IMR-90 (cell line): Measurements from ENCODE around the gene TRIML2. TPM values are rescaled to one million over a fixed set of nuclear protein-coding genes. Genes with fewer than 3 reads are reported as not detected.

Experiments used
- ATAC-seq: fragments of 200-7000 bp; cut with Tn5 transposase; 2 replicates; pipeline ENCODE4 v1.9.1; 2020; ENCODE audit warnings: low read depth, mild to moderate bottlenecking, moderate library complexity
- BruUV-seq: library from RNA; stranded (reverse); fragments of 400-500 nt; replicated peaks from 2 replicates; lab custom pipeline; 2021; lab: Mats Ljungman, UMichigan
- CTCF ChIA-PET: fragments of 300-600 bp; formaldehyde crosslinking; extraction: SDS; loops from one replicate; lab custom pipeline; 2021; ENCODE audit warnings: antibody characterized with exemption; lab: Yijun Ruan, JAX
- POLR2A ChIA-PET: fragments of 300-600 bp; sonication (Branson Sonifier 250); formaldehyde crosslinking; loops from one replicate; lab custom pipeline; 2022; ENCODE audit warnings: antibody characterized with exemption; ENCODE audit not compliant: unreplicated experiment; lab: Charles Lee
- DNase-seq: peaks from one replicate; pipeline ENCODE4 v3.0.0; 2013
- H2AFZ ChIP-seq: replicated peaks from 2 replicates; pipeline ENCODE3; 2013; ENCODE audit warnings: low read length, mild to moderate bottlenecking; ENCODE audit not compliant: poor library complexity
- H2AK5ac ChIP-seq: 2 replicates; pipeline ENCODE4 v1.6.1; 2013; ENCODE audit warnings: low read depth, low read length, inconsistent platforms
- H2AK9ac ChIP-seq: replicated peaks from 2 replicates; pipeline ENCODE3; 2013; ENCODE audit warnings: mild to moderate bottlenecking, low read depth, low read length, moderate library complexity; ENCODE audit not compliant: poor library complexity
- H2BK120ac ChIP-seq: 2 replicates; pipeline ENCODE4 v1.6.1; 2013; ENCODE audit warnings: low read depth, low read length, inconsistent platforms
- H2BK15ac ChIP-seq: 3 replicates; pipeline ENCODE4 v1.6.1; 2013; ENCODE audit warnings: low read depth, low read length, inconsistent platforms
- H2BK20ac ChIP-seq: 2 replicates; pipeline ENCODE4 v1.6.1; 2013; ENCODE audit warnings: low read depth, mild to moderate bottlenecking, inconsistent platforms, low read length, moderate library complexity
- H2BK5ac ChIP-seq: 2 replicates; pipeline ENCODE4 v1.6.1; 2013; ENCODE audit warnings: mild to moderate bottlenecking, low read depth, low read length, inconsistent platforms; ENCODE audit not compliant: poor library complexity, severe bottlenecking
- H3K14ac ChIP-seq: replicated peaks from 2 replicates; pipeline ENCODE4 v1.6.1; 2013; ENCODE audit warnings: low read depth, low read length, inconsistent platforms
- H3K18ac ChIP-seq: 2 replicates; pipeline ENCODE4 v1.6.1; 2013; ENCODE audit warnings: low read depth, low read length, control low read depth
- H3K23ac ChIP-seq: 2 replicates; pipeline ENCODE4 v1.6.1; 2013; ENCODE audit warnings: low read depth, low read length, inconsistent platforms
- H3K27ac ChIP-seq: 2 replicates; pipeline ENCODE4 v1.5.1; 2013; ENCODE audit warnings: mild to moderate bottlenecking, control low read depth, low read length; ENCODE audit not compliant: insufficient read depth
- H3K27me3 ChIP-seq: 2 replicates; pipeline ENCODE4 v1.6.1; 2013; ENCODE audit warnings: low read length; ENCODE audit not compliant: control insufficient read depth, insufficient read depth
- H3K36me3 ChIP-seq: 2 replicates; pipeline ENCODE4 v1.6.1; 2013; ENCODE audit warnings: low read length, mixed read lengths; ENCODE audit not compliant: control insufficient read depth, insufficient read depth
- H3K4ac ChIP-seq: 2 replicates; pipeline ENCODE4 v1.6.1; 2013; ENCODE audit warnings: low read depth, low read length, inconsistent platforms
- H3K4me1 ChIP-seq: 2 replicates; pipeline ENCODE4 v1.6.1; 2013; ENCODE audit warnings: low read length, mixed read lengths; ENCODE audit not compliant: control insufficient read depth, insufficient read depth
- H3K4me2 ChIP-seq: 2 replicates; pipeline ENCODE4 v1.6.1; 2013; ENCODE audit warnings: low read depth, mild to moderate bottlenecking, control low read depth, low read length, moderate library complexity
- H3K4me3 ChIP-seq: 2 replicates; pipeline ENCODE4 v1.5.1; 2013; ENCODE audit warnings: low read depth, mild to moderate bottlenecking, control low read depth, low read length, moderate library complexity; ENCODE audit not compliant: insufficient read depth
- H3K56ac ChIP-seq: 2 replicates; pipeline ENCODE4 v1.6.1; 2013; ENCODE audit warnings: low read length, inconsistent platforms; ENCODE audit not compliant: insufficient read depth; ENCODE audit errors: extremely low read depth
- H3K79me1 ChIP-seq, 2 experiments: 2 replicates each; pipeline ENCODE4 v1.6.1; 2013; ENCODE audit warnings: low read length in 2 of 2, inconsistent platforms in 1 of 2, low read depth in 1 of 2
- H3K9ac ChIP-seq: 2 replicates; pipeline ENCODE4 v1.6.1; 2013; ENCODE audit warnings: low read depth, low read length, control low read depth
- H3K9me1 ChIP-seq: 2 replicates; pipeline ENCODE4 v1.6.1; 2013; ENCODE audit warnings: low read length, inconsistent platforms; ENCODE audit not compliant: insufficient read depth
- H3K9me3 ChIP-seq: 2 replicates; pipeline ENCODE4 v1.6.1; 2013; ENCODE audit warnings: low read length; ENCODE audit not compliant: control insufficient read depth, insufficient read depth
- H4K20me1 ChIP-seq: 2 replicates; pipeline ENCODE4 v1.6.1; 2013; ENCODE audit warnings: low read length, inconsistent platforms; ENCODE audit not compliant: insufficient read depth
- H4K5ac ChIP-seq: 2 replicates; pipeline ENCODE4 v1.6.1; 2013; ENCODE audit warnings: mild to moderate bottlenecking, low read depth, low read length, control low read depth
- H4K8ac ChIP-seq, 2 experiments: 2 replicates each; pipeline ENCODE4 v1.6.1; 2013; ENCODE audit warnings: low read depth in 2 of 2, low read length in 2 of 2, control low read depth in 1 of 2, inconsistent platforms in 1 of 2
- H4K91ac ChIP-seq: 2 replicates; pipeline ENCODE4 v1.6.1; 2013; ENCODE audit warnings: low read depth, low read length, inconsistent platforms; ENCODE audit not compliant: insufficient read depth
- CEBPB ChIP-seq: IDR thresholded peaks from 2 replicates; pipeline ENCODE4 v1.6.1; 2012; ENCODE audit warnings: low read depth, low read length, improper control_type of control experiment
- CHD1 ChIP-seq: IDR thresholded peaks from 2 replicates; pipeline ENCODE4 v1.6.1; 2012; ENCODE audit warnings: low read depth, low read length, improper control_type of control experiment
- FOS ChIP-seq: fragments of 150-350 bp; IDR thresholded peaks from 2 replicates; pipeline ENCODE4 v1.6.1; 2016; ENCODE audit warnings: low read depth, low read length
- MAFK ChIP-seq: IDR thresholded peaks from 2 replicates; pipeline ENCODE4 v1.6.1; 2012; ENCODE audit warnings: low read depth, low read length, improper control_type of control experiment
- MAZ ChIP-seq: IDR thresholded peaks from 2 replicates; pipeline ENCODE4 v1.6.1; 2012; ENCODE audit warnings: low read depth, mild to moderate bottlenecking, low read length, improper control_type of control experiment, moderate library complexity, borderline replicate concordance
- MXI1 ChIP-seq: IDR thresholded peaks from 2 replicates; pipeline ENCODE4 v1.6.1; 2012; ENCODE audit warnings: low read depth, mild to moderate bottlenecking, low read length, moderate library complexity, borderline replicate concordance
- NFE2L2 ChIP-seq: fragments of 150-350 bp; IDR thresholded peaks from 2 replicates; pipeline ENCODE4 v1.6.1; 2016; ENCODE audit warnings: low read depth, mild to moderate bottlenecking, low read length
- POLR2A ChIP-seq: IDR thresholded peaks from 2 replicates; pipeline ENCODE4 v1.6.1; 2012; ENCODE audit warnings: mild to moderate bottlenecking, low read depth, low read length
- RAD21 ChIP-seq: IDR thresholded peaks from 2 replicates; pipeline ENCODE4 v1.6.1; 2012; ENCODE audit warnings: low read length, improper control_type of control experiment
- RCOR1 ChIP-seq: IDR thresholded peaks from 2 replicates; pipeline ENCODE4 v1.6.1; 2012; ENCODE audit warnings: mild to moderate bottlenecking, low read length, improper control_type of control experiment; ENCODE audit not compliant: insufficient replicate concordance
- SMC3 ChIP-seq: fragments of 150-350 bp; IDR thresholded peaks from 2 replicates; pipeline ENCODE4 v1.6.1; 2016; ENCODE audit warnings: low read depth, mild to moderate bottlenecking, antibody characterized with exemption, low read length, moderate library complexity
- WGBS, 2 experiments: methylation state at CpG; one replicate each; pipeline versions ENCODE4 v1.1.5 to v1.1.7; 2013; ENCODE audit warnings: missing lambda C conversion rate in 2 of 2; ENCODE audit not compliant: insufficient read length in 1 of 2; ENCODE audit errors: extremely low coverage in 2 of 2; 5-methylcytosine and 5-hydroxymethylcytosine counted together
- dilution Hi-C: fragments of 300-500 bp; cut with HindIII; formaldehyde crosslinking; loops from one replicate; pipeline ENCODE4 v1.14.3; 2018; ENCODE audit warnings: low sequenced_read_pairs; ENCODE audit not compliant: unreplicated experiment
- in situ Hi-C: fragments of 300-500 bp; cut with MboI; formaldehyde crosslinking; loops from 3 replicates; pipeline ENCODE4 v1.14.3; 2019; ENCODE audit warnings: low sequenced_read_pairs, inconsistent platforms, mixed read lengths
- intact Hi-C: fragments of 100-400 bp; cut with micrococcal nuclease; formaldehyde crosslinking; loops from 2 replicates; pipeline ENCODE4 v1.10.0; 2022
- polyA plus RNA-seq, 3 experiments: library from polyadenylated mRNA; depleted of rRNA; stranded (reverse); fragments of >200 nt; gene quantifications; 2 replicates each; pipeline ENCODE4 v1.2.3, GENCODE V29; 2012; ENCODE audit warnings: low replicate concordance in 1 of 3
- total RNA-seq: library from RNA; depleted of rRNA; stranded (reverse); fragments of >200 nt; gene quantifications from 2 replicates; pipeline ENCODE4 v1.2.3, GENCODE V29; 2012
- TF ChIP-seq, protein P1 (sequence below): fragments of 150-350 bp; IDR thresholded peaks from 2 replicates; pipeline ENCODE4 v1.6.1; 2016; ENCODE audit warnings: low read depth, mild to moderate bottlenecking, low read length, moderate library complexity, borderline replicate concordance
- TF ChIP-seq, protein P2 (sequence below): conservative IDR thresholded peaks from 2 replicates; pipeline ENCODE4 v1.5.1; 2012; ENCODE audit warnings: mild to moderate bottlenecking, low read depth, low read length, improper control_type of control experiment
- TF ChIP-seq, protein P3 (sequence below): fragments of 150-350 bp; IDR thresholded peaks from 2 replicates; pipeline ENCODE4 v1.6.1; 2017; ENCODE audit warnings: mild to moderate bottlenecking, antibody characterized with exemption, low read length, low read depth

The TRIML2 gene
- total and polyA plus RNA-seq, 2 of the 4 experiments (the other 2 are of a cell fraction), result 0.18 to 0.21 TPM

DNA sequence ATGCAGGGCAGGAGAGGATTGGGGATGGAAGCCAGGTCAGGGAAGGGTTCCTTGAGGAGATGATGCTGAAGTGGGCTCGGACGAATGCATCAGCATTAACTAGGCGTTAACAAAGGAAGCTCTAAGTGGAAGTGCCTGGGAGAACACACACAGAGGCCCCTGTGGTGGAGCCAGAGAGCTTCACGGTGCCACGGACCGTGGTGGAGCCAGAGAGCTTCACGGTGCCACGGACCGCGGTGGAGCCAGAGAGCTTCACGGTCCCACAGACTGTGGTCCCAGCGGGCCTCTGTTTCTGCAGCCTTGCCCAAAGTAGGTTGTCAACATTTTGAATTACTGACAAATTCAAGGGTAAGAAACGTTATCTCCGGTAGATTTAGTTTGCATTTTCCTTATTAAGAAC, 48.3 kb downstream of the TRIML2 start:
- Histone ChIP-seq H3K4me2 (no peak overlapping the region), H2AFZ (no peak overlapping the region), H4K91ac (no peak overlapping the region), H3K4ac (no peak overlapping the region), H3K4me3 (no peak overlapping the region), H3K27ac (no peak overlapping the region), H2BK5ac (no peak overlapping the region), H3K14ac (no peak overlapping the region), H2BK20ac (no peak overlapping the region), H3K36me3 (no peaks in the 10 kb centered on the region), H2BK15ac (no peak overlapping the region), H3K79me1 (no peaks in the 10 kb centered on the region), H3K27me3 (no peaks in the 10 kb centered on the region), H3K4me1 (no peaks in the 10 kb centered on the region), H3K56ac (no peak overlapping the region), H2AK5ac (no peak overlapping the region), H3K9ac (no peak overlapping the region), H3K9me3 (no peaks in the 10 kb centered on the region), H3K9me1 (no peaks in the 10 kb centered on the region), H3K18ac (no peak overlapping the region), H2BK120ac (no peak overlapping the region), H4K8ac (no peak overlapping the region), H4K20me1 (no peaks in the 10 kb centered on the region), H3K23ac (no peak overlapping the region), H4K5ac (no peak overlapping the region), H2AK9ac (no peak overlapping the region)
- DNase-seq, result no peak
- intact Hi-C loops (no loop called here), in situ Hi-C loops (no loop called here), dilution Hi-C loops (no loop called here)
- CTCF ChIA-PET, result interaction anchor here (0.9 kb wide), 1 partner anchor 50 kb away, joined by 3 read pairs; no protein-coding TSS in a partner anchor
- TF ChIP-seq FOS (no peak), CEBPB (no peak), NFE2L2 (no peak), RCOR1 (no peak), MAZ (no peak), RAD21 (no peak), CHD1 (no peak), MAFK (no peak), POLR2A (no peak), MXI1 (no peak), SMC3 (no peak)
- TF ChIP-seq, protein P1, sequence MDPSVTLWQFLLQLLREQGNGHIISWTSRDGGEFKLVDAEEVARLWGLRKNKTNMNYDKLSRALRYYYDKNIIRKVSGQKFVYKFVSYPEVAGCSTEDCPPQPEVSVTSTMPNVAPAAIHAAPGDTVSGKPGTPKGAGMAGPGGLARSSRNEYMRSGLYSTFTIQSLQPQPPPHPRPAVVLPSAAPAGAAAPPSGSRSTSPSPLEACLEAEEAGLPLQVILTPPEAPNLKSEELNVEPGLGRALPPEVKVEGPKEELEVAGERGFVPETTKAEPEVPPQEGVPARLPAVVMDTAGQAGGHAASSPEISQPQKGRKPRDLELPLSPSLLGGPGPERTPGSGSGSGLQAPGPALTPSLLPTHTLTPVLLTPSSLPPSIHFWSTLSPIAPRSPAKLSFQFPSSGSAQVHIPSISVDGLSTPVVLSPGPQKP, result no peak
- TF ChIP-seq, protein P2, sequence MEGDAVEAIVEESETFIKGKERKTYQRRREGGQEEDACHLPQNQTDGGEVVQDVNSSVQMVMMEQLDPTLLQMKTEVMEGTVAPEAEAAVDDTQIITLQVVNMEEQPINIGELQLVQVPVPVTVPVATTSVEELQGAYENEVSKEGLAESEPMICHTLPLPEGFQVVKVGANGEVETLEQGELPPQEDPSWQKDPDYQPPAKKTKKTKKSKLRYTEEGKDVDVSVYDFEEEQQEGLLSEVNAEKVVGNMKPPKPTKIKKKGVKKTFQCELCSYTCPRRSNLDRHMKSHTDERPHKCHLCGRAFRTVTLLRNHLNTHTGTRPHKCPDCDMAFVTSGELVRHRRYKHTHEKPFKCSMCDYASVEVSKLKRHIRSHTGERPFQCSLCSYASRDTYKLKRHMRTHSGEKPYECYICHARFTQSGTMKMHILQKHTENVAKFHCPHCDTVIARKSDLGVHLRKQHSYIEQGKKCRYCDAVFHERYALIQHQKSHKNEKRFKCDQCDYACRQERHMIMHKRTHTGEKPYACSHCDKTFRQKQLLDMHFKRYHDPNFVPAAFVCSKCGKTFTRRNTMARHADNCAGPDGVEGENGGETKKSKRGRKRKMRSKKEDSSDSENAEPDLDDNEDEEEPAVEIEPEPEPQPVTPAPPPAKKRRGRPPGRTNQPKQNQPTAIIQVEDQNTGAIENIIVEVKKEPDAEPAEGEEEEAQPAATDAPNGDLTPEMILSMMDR, result no peak
- TF ChIP-seq, protein P3, sequence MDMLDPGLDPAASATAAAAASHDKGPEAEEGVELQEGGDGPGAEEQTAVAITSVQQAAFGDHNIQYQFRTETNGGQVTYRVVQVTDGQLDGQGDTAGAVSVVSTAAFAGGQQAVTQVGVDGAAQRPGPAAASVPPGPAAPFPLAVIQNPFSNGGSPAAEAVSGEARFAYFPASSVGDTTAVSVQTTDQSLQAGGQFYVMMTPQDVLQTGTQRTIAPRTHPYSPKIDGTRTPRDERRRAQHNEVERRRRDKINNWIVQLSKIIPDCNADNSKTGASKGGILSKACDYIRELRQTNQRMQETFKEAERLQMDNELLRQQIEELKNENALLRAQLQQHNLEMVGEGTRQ, result no peak
- 73% methylated on average over 2 of the region's 14 CpGs; no CpG with 5 or more reads in 1 of the 2 experiments for WGBS, 2 experiments
- no peak for ATAC-seq
- BruUV-seq, result no TSS peak
- POLR2A ChIA-PET, result no interaction called here
